ENCODE measurements around the gene AKT3.
"Not testable (repeated sequence)": the region's sequence is repeated elsewhere in the genome, so short reads cannot be mapped to it uniquely, and the experiment has no call there.

AKT3 gene

GRCh38 chr1:243850202-243850451 is at the start of gene AKT3:
TSS of gene AKT3 (minus strand) at chr1:243850243. CDS start at chr1:243843170, 7,073 bp downstream.
- no peak for DNase-seq (ENCODE audit: low spot score)

GRCh38 chr1:243898278-243898677 is 48.2 kb upstream of the AKT3 start:
- DNase-seq (ENCODE audit: low spot score): no peak

GRCh38 chr1:243896313-243896712 is 46.3 kb upstream of the AKT3 start:
- no peak for DNase-seq (ENCODE audit: low spot score)

GRCh38 chr1:243892456-243892855 is 42.4 kb upstream of the AKT3 start:
- no peak for DNase-seq (ENCODE audit: low spot score)

GRCh38 chr1:243890576-243890975 is 40.5 kb upstream of the AKT3 start:
- no peak for DNase-seq (ENCODE audit: low spot score)

- no peak for DNase-seq (ENCODE audit: low spot score)
Measured at GRCh38 chr1:243885806-243886205, 35.8 kb upstream of the AKT3 start.

DNA sequence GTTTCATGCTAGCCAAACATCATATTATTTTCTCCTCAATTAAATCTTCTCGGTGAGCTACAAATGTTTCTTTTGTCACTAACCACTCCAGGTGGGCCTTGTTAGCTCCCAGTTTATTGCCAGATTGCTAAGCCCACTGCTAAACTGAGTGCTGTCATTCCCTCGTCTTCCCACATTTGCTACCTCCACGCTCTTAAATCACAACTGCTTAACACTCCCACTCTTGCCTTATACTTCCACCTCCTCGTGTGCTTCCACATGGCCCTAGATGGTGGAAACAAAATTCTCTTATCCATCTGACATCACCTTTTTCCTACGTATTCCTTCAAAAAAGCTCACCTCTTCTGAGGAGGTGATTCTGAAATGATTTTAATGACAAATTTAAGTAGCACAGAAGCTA is 34.6 kb upstream of the AKT3 start:
- DNase-seq (ENCODE audit: low spot score): no peak

DNA sequence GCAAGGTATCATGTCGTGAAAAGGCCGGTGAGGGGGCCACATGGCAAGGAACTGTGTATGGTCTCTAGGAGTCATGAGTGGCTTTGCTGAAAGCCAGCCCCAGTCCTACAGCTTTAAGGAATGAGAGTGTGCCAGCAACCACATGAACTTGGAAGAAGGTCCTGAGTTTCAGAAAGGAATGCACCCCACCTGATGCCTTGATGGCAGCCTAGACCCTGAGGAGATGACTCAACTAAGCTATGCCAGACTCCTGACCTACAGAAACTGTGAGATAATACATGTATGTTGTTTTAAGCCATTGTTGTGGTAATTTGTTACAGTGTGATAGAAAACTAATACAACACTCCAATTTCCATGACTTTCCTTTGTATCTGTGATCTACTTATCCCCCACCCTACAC is 33.5 kb upstream of the AKT3 start:
- no peak for DNase-seq (ENCODE audit: low spot score)

GRCh38 chr1:243882276-243882675 is 32.2 kb upstream of the AKT3 start:
- no peak for DNase-seq (ENCODE audit: low spot score)

- DNase-seq (ENCODE audit: low spot score): not testable (repeated sequence)
Measured at GRCh38 chr1:243877058-243877457, 27.0 kb upstream of the AKT3 start.

- DNase-seq (ENCODE audit: low spot score): no peak
Measured at GRCh38 chr1:243855616-243856318, 5.7 kb upstream of the AKT3 start.

DNA sequence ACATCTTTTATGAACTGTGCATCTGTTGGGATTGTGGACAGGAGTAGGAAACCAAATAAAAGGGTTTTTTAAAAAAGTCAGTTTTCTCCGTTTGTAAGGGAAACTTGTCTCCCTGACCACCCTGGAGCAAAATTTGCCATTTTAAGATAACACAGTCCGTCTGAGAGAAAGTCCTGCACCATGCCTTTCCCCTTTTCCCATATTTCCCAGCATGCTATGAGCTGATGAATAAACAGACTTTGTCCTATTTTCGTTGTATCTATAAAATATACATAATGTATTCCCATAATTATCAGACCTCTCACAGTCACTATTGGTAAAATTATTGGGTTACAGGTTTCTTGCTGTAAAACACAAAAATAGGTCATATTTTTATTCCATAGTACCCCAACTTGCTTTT is 1.7 kb upstream of the AKT3 start:
- no peak for DNase-seq (ENCODE audit: low spot score)

DNA sequence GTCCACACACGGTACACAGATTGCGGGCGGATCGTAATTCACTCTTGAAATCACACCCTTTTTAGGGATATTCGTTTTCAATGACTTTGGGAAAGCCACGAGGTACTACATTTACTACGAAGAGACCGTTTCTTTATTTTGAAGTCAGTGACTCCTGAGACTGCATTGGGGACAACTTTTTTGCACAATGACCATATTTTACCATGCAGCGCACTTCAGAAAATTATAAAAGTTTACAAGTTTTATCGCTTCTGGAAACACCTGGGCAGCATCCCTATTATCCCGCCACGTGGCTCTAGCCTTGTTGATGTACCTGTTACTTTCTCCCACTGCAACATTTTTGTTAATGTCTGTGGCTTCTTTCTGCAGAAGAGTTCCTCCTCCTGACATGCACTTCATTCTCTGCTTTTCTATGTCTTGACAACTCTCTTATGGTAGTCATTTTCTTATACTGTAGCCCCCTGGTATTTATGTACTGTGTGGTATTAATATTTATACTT is 1.3 kb upstream of the AKT3 start:
- DNase-seq (ENCODE audit: low spot score): no peak

- DNase-seq (ENCODE audit: low spot score): peak; percentile 44
Measured at GRCh38 chr1:243850452-243851256, 611 bp upstream of the AKT3 start.

- peak; percentile 5 for DNase-seq (ENCODE audit: low spot score)
Measured at GRCh38 chr1:243849421-243850201, 432 bp downstream of the AKT3 start.

GRCh38 chr1:243848858-243849420 is 1.1 kb downstream of the AKT3 start:
- peak; percentile 3 for DNase-seq (ENCODE audit: low spot score)

DNA sequence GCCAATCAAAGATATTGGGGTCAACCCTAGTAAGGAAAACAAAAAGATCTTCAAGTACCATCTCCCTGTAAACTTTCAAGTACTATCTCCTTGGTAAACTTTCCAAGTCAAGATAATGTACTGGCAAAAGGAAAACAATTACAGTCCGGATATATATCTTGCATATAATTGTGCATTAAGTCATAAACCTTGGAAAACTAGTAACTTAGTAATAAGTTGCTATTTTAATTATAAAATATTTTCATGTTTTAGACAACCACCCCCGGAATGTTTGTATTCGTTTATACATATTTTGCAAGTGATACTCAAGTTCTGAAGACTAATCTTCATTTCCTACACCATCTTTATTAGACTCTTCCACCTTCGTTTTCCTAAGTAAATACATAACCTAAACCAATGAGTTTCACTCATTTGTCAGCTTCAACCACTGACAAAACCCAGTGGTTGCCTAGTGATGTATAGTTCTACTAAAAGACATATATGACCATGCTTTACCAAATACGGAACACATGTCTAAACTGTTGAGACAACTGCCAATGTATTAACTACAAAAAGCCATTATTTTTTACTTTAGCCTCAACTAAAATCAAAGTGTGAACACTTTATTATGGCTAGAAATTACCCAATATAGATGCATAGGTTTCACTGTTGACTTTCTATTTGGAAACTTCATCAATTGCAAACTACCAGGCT is 1.7 kb downstream of the AKT3 start:
- DNase-seq (ENCODE audit: low spot score): no peak

DNA sequence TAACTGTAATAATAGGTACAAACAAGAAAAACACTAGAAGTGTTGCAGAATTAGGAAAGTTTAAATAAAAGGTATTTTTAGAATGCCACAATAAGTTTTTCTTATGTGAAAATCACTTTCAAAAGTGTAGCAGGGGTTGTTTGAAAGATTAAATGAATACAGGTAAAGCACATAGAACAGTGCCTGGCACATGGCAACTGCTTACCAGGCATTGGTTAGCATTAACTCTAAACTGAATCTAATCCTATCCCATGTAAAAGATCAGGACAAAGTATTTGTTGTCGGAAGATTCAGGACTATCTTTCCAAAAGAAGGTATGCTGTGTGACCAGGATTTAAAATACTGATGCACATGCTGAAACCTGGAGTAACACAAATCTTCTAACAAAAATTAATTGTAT is 3.3 kb downstream of the AKT3 start:
- DNase-seq (ENCODE audit: low spot score): no peak

DNA sequence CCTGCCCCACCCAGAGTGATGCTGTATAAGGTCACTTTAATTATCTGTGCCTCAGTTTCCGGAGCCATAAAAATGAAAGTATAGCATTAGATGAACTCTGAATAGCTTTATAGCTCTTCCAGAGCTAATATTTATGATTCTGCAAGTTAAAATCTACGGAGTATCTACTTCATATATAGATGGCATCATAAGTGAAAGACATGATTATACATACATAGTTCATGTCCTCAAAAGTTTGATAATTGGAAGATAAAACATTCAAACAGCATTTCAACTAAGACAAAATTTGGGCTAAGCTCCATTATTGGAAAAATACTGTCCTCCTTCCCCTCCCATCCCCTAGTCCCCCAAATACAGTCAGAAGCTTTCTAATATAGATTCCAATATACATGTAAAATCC is 4.2 kb downstream of the AKT3 start:
- DNase-seq (ENCODE audit: low spot score): no peak

GRCh38 chr1:243844186-243844585 is 5.9 kb downstream of the AKT3 start:
- DNase-seq (ENCODE audit: low spot score): no peak

DNA sequence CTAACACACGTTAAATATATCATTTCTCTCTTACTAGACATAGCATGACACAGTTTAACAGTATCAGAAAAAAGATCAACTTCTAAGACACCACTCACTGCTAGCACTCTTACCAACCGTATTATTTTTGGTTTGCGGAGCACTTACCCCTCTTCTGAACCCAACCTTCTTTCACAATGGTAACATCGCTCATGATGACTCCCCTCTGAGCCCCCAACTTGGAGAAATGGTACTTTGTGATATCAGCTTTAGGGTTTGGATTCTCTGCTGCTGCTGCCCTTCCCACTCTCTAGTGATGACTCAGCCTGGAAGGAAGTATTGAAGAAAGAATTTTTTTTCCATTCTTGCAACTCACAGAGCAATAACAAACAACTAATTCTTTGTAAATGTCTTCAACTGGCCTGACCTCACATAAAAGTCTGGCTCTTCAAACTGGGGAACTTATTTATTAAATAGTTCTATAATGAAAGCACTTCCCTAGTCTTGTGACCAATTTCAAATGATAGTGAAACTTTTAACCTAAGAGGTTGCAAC is 7.0 kb downstream of the AKT3 start:
- DNase-seq (ENCODE audit: low spot score): no peak

DNA sequence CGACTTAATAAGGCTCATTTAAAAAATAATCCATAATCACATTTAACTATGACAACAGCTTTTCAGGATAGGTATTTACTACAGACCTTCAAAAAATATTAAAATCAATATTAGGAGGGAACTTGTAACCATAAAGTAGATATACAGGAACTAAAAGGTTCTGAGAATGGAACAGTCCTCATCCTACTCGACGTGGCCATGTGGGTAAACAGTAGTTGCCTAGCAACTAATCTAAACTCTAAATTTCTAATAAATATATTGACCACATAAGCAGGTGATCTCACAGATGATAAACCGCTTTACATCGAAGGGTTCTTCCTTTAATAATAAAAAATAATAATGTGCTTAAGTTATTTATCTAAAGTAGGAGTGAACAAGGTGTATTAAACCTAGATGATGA is 7.9 kb downstream of the AKT3 start:
- no peak for DNase-seq (ENCODE audit: low spot score)
